H1 (cell line): ENCODE results near the gene NECTIN2. TPM values are rescaled to one million over a fixed set of nuclear protein-coding genes. Genes with fewer than 3 reads are reported as not detected.

Source experiments
- ATF2 ChIP-seq: IDR thresholded peaks from 2 replicates; pipeline ENCODE4 v1.6.1; 2012; ENCODE audit warnings: low read length, inconsistent platforms
- POLR2A ChIP-seq, 2 experiments: IDR thresholded peaks; 1 replicate in 1 of 2; 2 replicates in 1 of 2; pipeline ENCODE4 v1.6.1; 2011; ENCODE audit warnings: low read depth in 2 of 2, low read length in 2 of 2, mild to moderate bottlenecking in 2 of 2; ENCODE audit errors: control extremely low read depth in 1 of 2
- RFX5 ChIP-seq: IDR thresholded peaks from 2 replicates; pipeline ENCODE4 v1.6.1; 2011; ENCODE audit warnings: low read depth, low read length, improper control_type of control experiment, borderline replicate concordance
- SIRT6 ChIP-seq: IDR thresholded peaks from one replicate; pipeline ENCODE4 v1.7.1; 2012; ENCODE audit warnings: low read length, inconsistent platforms
- polyA plus RNA-seq, 7 experiments: library from polyadenylated mRNA; depleted of rRNA in 3 of 7; stranded (reverse) in 5 of 7; unstranded in 2 of 7; fragments of >200 nt in 5 of 7; fragments of 200-250 nt in 2 of 7; gene quantifications; 1 replicate in 5 of 7; 2 replicates in 1 of 7; 4 replicates in 1 of 7; pipeline versions ENCODE4 v1.2.1 to v1.2.3, GENCODE V29; 2011 to 2013; ENCODE audit warnings: missing spikeins in 2 of 7, mixed read lengths in 2 of 7
- total RNA-seq: library from RNA; stranded (reverse); fragmentation: NEBNext Ultra II Directional; extraction: Animal tissue kit (Norgen Biotek cat#: 25700); gene quantifications from 2 replicates; pipeline ENCODE4 v1.2.1, GENCODE V29; 2021

Gene NECTIN2
- total and polyA plus RNA-seq, 2 of the 8 experiments (the other 6 are each of a cell fraction or from before 2014, with no cell fraction given) = 184 to 237 TPM

GRCh38 chr19:44845286-44845611 lies 848 bp upstream of the NECTIN2 start (continued):
- TF ChIP-seq ATF2 (0 out of 2 replicates have a peak, but pooled peaks have one; percentile 35), SIRT6 (no peak), POLR2A (IDR thresholded peaks at IDR 0.05; ENCODE audit: control extremely low read depth in 1 of 2, low read depth in 2 of 2, low read length in 2 of 2) (no peak), RFX5 (0 out of 2 replicates have a peak, but pooled peaks have one; percentile 6)
